Breast epithelium (tissue), 4 donors: ENCODE data around the gene NUDT1. TPM values are rescaled to one million over a fixed set of nuclear protein-coding genes. Genes with fewer than 3 reads are reported as not detected.
A peak's percentile ranks its signal among the peaks of the same experiment; 100 is the strongest.

Experiments used
- DNase-seq, 2 donors: peaks; one replicate each; pipeline ENCODE4 v3.0.0-alpha.2; 2019; ENCODE audit warnings: low spot score in 2 of 2
- H3K27ac ChIP-seq, 2 donors: fragments of 200-600 bp; sonication (generic) in 1 of 2; one replicate each; pipeline ENCODE4 v1.5.1; 2016 to 2019; ENCODE audit warnings: mild to moderate bottlenecking in 1 of 2
- H3K27me3 ChIP-seq, 2 donors: fragments of 200-600 bp; sonication (generic) in 1 of 2; one replicate each; pipeline versions ENCODE4 v1.5.1 to v1.6.0; 2017 to 2019; ENCODE audit warnings: control low read depth in 1 of 2, mild to moderate bottlenecking in 1 of 2
- H3K36me3 ChIP-seq: fragments of 200-600 bp; one replicate; pipeline ENCODE4 v1.5.1; 2019
- H3K4me1 ChIP-seq, 2 donors: fragments of 200-600 bp; sonication (generic); one replicate each; pipeline ENCODE4 v1.5.1; 2016 to 2019; ENCODE audit warnings: control low read depth in 1 of 2
- H3K4me3 ChIP-seq, 3 donors: fragments of 200-600 bp; sonication (generic); 1 replicate in 2 of 3; 2 replicates in 1 of 3; pipeline ENCODE4 v1.5.1; 2016 to 2019; ENCODE audit warnings: mild to moderate bottlenecking in 3 of 3, moderate library complexity in 2 of 3
- H3K9me3 ChIP-seq, 2 donors: fragments of 200-600 bp; sonication (generic) in 1 of 2; one replicate each; pipeline ENCODE4 v1.5.1; 2016 to 2019; ENCODE audit warnings: control low read depth in 1 of 2
- CTCF ChIP-seq, 3 donors: fragments of 450-650 bp; IDR thresholded peaks; one replicate each; pipeline ENCODE4 v1.5.1; 2016 to 2017; ENCODE audit warnings: antibody characterized with exemption in 3 of 3, mild to moderate bottlenecking in 3 of 3, moderate library complexity in 3 of 3
- POLR2A ChIP-seq: fragments of 450-650 bp; IDR thresholded peaks from one replicate; pipeline ENCODE4 v1.6.1; 2016; ENCODE audit warnings: antibody characterized with exemption, mild to moderate bottlenecking, moderate library complexity
- POLR2AphosphoS5 ChIP-seq, 3 donors: sonication (generic); formaldehyde crosslinking; IDR thresholded peaks; one replicate each; pipeline ENCODE4 v1.6.1; 2017; ENCODE audit warnings: antibody characterized with exemption in 3 of 3
- intact Hi-C: fragments of 100-400 bp; cut with DNase I; formaldehyde crosslinking; loops from one replicate; pipeline ENCODE4 v1.15.1; 2023; ENCODE audit warnings: low total_unique reads
- total RNA-seq, 3 donors: library from RNA; depleted of rRNA; stranded (reverse); fragments of >200 nt; gene quantifications; one replicate each; pipeline ENCODE4 v1.1.0, GENCODE V29; 2016

Gene NUDT1
- total RNA-seq, 3 donors from 2014 or later: 13.3 to 28.5 (median 18.0) TPM

GRCh38 chr7:2224934-2225333, 17.1 kb upstream of the NUDT1 start:
- no peaks in the 10 kb centered on the region for H3K27me3 ChIP-seq
- no peak overlapping the region for H3K4me3 ChIP-seq
- no peak for TF ChIP-seq POLR2A
- H3K36me3 ChIP-seq: no peaks in the 10 kb centered on the region
- no peaks in the 10 kb centered on the region for H3K4me1 ChIP-seq
- peak in 1 of 2 donors; percentile 38 for DNase-seq
- peak overlapping the region; percentile 52 to 58 for H3K27ac ChIP-seq
- H3K9me3 ChIP-seq: no peaks in the 10 kb centered on the region
- intact Hi-C loops: no loop called here

GRCh38 chr7:2225336-2225735, 16.7 kb upstream of the NUDT1 start:
- Histone ChIP-seq H3K9me3 (no peaks in the 10 kb centered on the region), H3K4me3 (no peak overlapping the region), H3K4me1 (no peaks in the 10 kb centered on the region), H3K27ac (peak overlapping the region in 1 of 2 donors; percentile 42), H3K27me3 (no peaks in the 10 kb centered on the region), H3K36me3 (no peaks in the 10 kb centered on the region)
- TF ChIP-seq POLR2AphosphoS5 (IDR thresholded peaks at IDR 0.05): no peak
- no peak for TF ChIP-seq POLR2A
- TF ChIP-seq CTCF (IDR thresholded peaks at IDR 0.05): no peak
- DNase-seq: no peak
- intact Hi-C loops: no loop called here

- no peak overlapping the region for H3K4me3 ChIP-seq
- H3K4me1 ChIP-seq: no peaks in the 10 kb centered on the region
- DNase-seq: no peak
- intact Hi-C loops: no loop called here
- no peaks in the 10 kb centered on the region for H3K27me3 ChIP-seq
- no peaks in the 10 kb centered on the region for H3K36me3 ChIP-seq
- TF ChIP-seq POLR2A: no peak
- no peak for TF ChIP-seq POLR2AphosphoS5 (IDR thresholded peaks at IDR 0.05)
- no peak for TF ChIP-seq CTCF (IDR thresholded peaks at IDR 0.05)
- H3K9me3 ChIP-seq: no peaks in the 10 kb centered on the region
- peak overlapping the region in 1 of 2 donors; percentile 42 for H3K27ac ChIP-seq
Observed at GRCh38 chr7:2225830-2226229, 16.2 kb upstream of the NUDT1 start.

- intact Hi-C loops: no loop called here
- H3K4me1 ChIP-seq: peaks cover 6 to 11% of the 10 kb centered on the region in 2 donors
- H3K9me3 ChIP-seq: no peaks in the 10 kb centered on the region
- DNase-seq: no peak
- no peaks in the 10 kb centered on the region for H3K27me3 ChIP-seq
- H3K4me3 ChIP-seq: no peak overlapping the region
- TF ChIP-seq POLR2A: no peak
- TF ChIP-seq CTCF (IDR thresholded peaks at IDR 0.05): no peak
- TF ChIP-seq POLR2AphosphoS5 (IDR thresholded peaks at IDR 0.05): no peak
- H3K36me3 ChIP-seq: no peaks in the 10 kb centered on the region
- H3K27ac ChIP-seq: no peak overlapping the region
Observed at GRCh38 chr7:2227699-2228098, 14.3 kb upstream of the NUDT1 start.

- intact Hi-C loops: no loop called here
- no peak for DNase-seq
- Histone ChIP-seq H3K27me3 (no peaks in the 10 kb centered on the region), H3K36me3 (no peaks in the 10 kb centered on the region), H3K27ac (no peak overlapping the region), H3K9me3 (no peaks in the 10 kb centered on the region), H3K4me1 (peaks cover 6 to 11% of the 10 kb centered on the region in 2 donors), H3K4me3 (no peak overlapping the region)
- no peak for TF ChIP-seq POLR2A
- no peak for TF ChIP-seq POLR2AphosphoS5 (IDR thresholded peaks at IDR 0.05)
- TF ChIP-seq CTCF (IDR thresholded peaks at IDR 0.05): no peak
Observed at GRCh38 chr7:2228921-2229320, 13.1 kb upstream of the NUDT1 start.

- Histone ChIP-seq H3K27ac (no peak overlapping the region), H3K36me3 (no peaks in the 10 kb centered on the region), H3K9me3 (no peaks in the 10 kb centered on the region), H3K4me1 (peaks cover 6 to 11% of the 10 kb centered on the region in 2 donors), H3K27me3 (no peaks in the 10 kb centered on the region), H3K4me3 (no peak overlapping the region)
- no peak for DNase-seq
- intact Hi-C loops: no loop called here
- TF ChIP-seq POLR2AphosphoS5 (IDR thresholded peaks at IDR 0.05) (no peak), CTCF (IDR thresholded peaks at IDR 0.05) (no peak), POLR2A (no peak)
Observed at GRCh38 chr7:2229467-2229866, 12.6 kb upstream of the NUDT1 start.
